HepG2 (cell line): ENCODE data around the gene VAMP2. TPM values are rescaled to one million over a fixed set of nuclear protein-coding genes. Genes with fewer than 3 reads are reported as not detected.

ENCODE experiments used
- ATAC-seq: fragments of 200-7000 bp; cut with Tn5 transposase; 3 replicates; pipeline ENCODE4 v1.9.1; 2020; ENCODE audit warnings: mild to moderate bottlenecking, moderate library complexity
- BruUV-seq: library from RNA; stranded (reverse); fragments of 400-500 nt; replicated peaks from 2 replicates; lab custom pipeline; 2021; lab: Mats Ljungman, UMichigan
- CTCF ChIA-PET: fragments of 300-600 bp; formaldehyde crosslinking; extraction: SDS; loops from one replicate; lab custom pipeline; 2021; ENCODE audit warnings: low total read pairs, inconsistent platforms, low intra/inter-chr PET ratio; lab: Yijun Ruan, JAX
- POLR2A ChIA-PET: fragments of 350-600 bp; sonication (Branson Sonifier 250); formaldehyde crosslinking; loops from one replicate; lab custom pipeline; 2020; ENCODE audit warnings: antibody characterized with exemption, inconsistent platforms; lab: Yijun Ruan, JAX
- DNase-seq: peaks from one replicate; pipeline ENCODE4 v3.0.0-alpha.2; 2015; ENCODE audit warnings: low spot score
- FAIRE-seq: peaks from 3 replicates; lab custom pipeline; 2011; peaks lifted over from hg19 to GRCh38; lab: Jason Lieb, UNC
- H2AFZ ChIP-seq: one replicate; pipeline ENCODE4 v1.6.1; 2011; ENCODE audit warnings: low read length, inconsistent platforms
- H3K27ac ChIP-seq: fragments of 300-600 bp; 3 replicates; pipeline ENCODE4 v1.8.0; 2011; ENCODE audit warnings: mixed run types, mild to moderate bottlenecking, mixed read lengths, low read length, inconsistent platforms; ENCODE audit not compliant: insufficient read depth; ENCODE audit errors: extremely low read length
- H3K27me3 ChIP-seq, 2 experiments: fragments of 200-600 bp in 1 of 2; 2 replicates in 1 of 2; 3 replicates in 1 of 2; pipeline versions ENCODE4 v1.6.0 to v1.8.0; 2011; ENCODE audit warnings: low read length in 2 of 2, mild to moderate bottlenecking in 2 of 2, moderate library complexity in 2 of 2, inconsistent platforms in 1 of 2; ENCODE audit not compliant: insufficient read depth in 2 of 2, control insufficient read depth in 1 of 2
- H3K36me3 ChIP-seq, 2 experiments: fragments of 200-600 bp in 1 of 2; replicated peaks in 1 of 2; 2 replicates in 1 of 2; 3 replicates in 1 of 2; pipeline versions ENCODE4 v1.5.1 to v1.8.0; 2011; ENCODE audit warnings: low read length in 2 of 2, inconsistent platforms in 1 of 2; ENCODE audit not compliant: insufficient read depth in 2 of 2, control insufficient read depth in 1 of 2
- H3K4me1 ChIP-seq: 2 replicates; pipeline ENCODE4 v1.5.1; 2012; ENCODE audit warnings: low read length, inconsistent platforms; ENCODE audit not compliant: insufficient read depth
- H3K4me2 ChIP-seq: 2 replicates; pipeline ENCODE4 v1.6.0; 2011; ENCODE audit warnings: low read depth, low read length, inconsistent platforms
- H3K4me3 ChIP-seq, 3 experiments: fragments of 200-600 bp in 1 of 3; sonication (generic), shearing (Covaris generic) in 1 of 3; replicated peaks in 1 of 3; 2 replicates each; pipeline ENCODE4 v1.5.1; 2011 to 2016; ENCODE audit warnings: low read length in 3 of 3, inconsistent platforms in 2 of 3, low read depth in 2 of 3, mild to moderate bottlenecking in 2 of 3, control low read depth in 1 of 3, mixed read lengths in 1 of 3; ENCODE audit not compliant: insufficient read depth in 1 of 3
- H3K79me2 ChIP-seq: one replicate; pipeline ENCODE4 v1.6.1; 2011; ENCODE audit warnings: low read length, inconsistent platforms; ENCODE audit not compliant: insufficient read depth
- H3K9ac ChIP-seq: 2 replicates; pipeline ENCODE4 v1.6.0; 2011; ENCODE audit warnings: mild to moderate bottlenecking, low read depth, low read length, inconsistent platforms; ENCODE audit not compliant: insufficient read depth
- H3K9me3 ChIP-seq: 2 replicates; pipeline ENCODE4 v1.5.1; 2012; ENCODE audit warnings: mild to moderate bottlenecking, low read length
- H4K20me1 ChIP-seq: 2 replicates; pipeline ENCODE4 v1.6.0; 2011; ENCODE audit warnings: inconsistent platforms, mild to moderate bottlenecking, low read length, moderate library complexity; ENCODE audit not compliant: insufficient read depth
- CSRNP2 ChIP-seq: sonication (generic); formaldehyde crosslinking; conservative IDR thresholded peaks from 2 replicates; pipeline ENCODE4 v1.8.0; 2022; ENCODE audit warnings: low read depth, missing genetic modification reagents
- KDM5A ChIP-seq: fragments of 200-600 bp; sonication (generic); IDR thresholded peaks from 2 replicates; pipeline ENCODE4 v1.7.0; 2018; ENCODE audit warnings: antibody characterized with exemption, mild to moderate bottlenecking, low read length, borderline replicate concordance
- KLF13 ChIP-seq: sonication (generic); formaldehyde crosslinking; IDR thresholded peaks from 2 replicates; pipeline ENCODE4 v1.4.0; 2020; ENCODE audit warnings: mild to moderate bottlenecking, missing genetic modification reagents
- MAX ChIP-seq: IDR thresholded peaks from 2 replicates; pipeline ENCODE4 v1.6.1; 2012; ENCODE audit warnings: inconsistent platforms
- NFIC ChIP-seq: IDR thresholded peaks from 2 replicates; pipeline ENCODE4 v1.6.1; 2012; ENCODE audit warnings: mild to moderate bottlenecking, low read length, inconsistent platforms
- PAXIP1 ChIP-seq: sonication (generic); formaldehyde crosslinking; conservative IDR thresholded peaks from 2 replicates; pipeline ENCODE4 v1.4.0; 2020; ENCODE audit warnings: mild to moderate bottlenecking, missing genetic modification reagents, moderate library complexity
- REL ChIP-seq: sonication (generic); formaldehyde crosslinking; conservative IDR thresholded peaks from 2 replicates; pipeline ENCODE4 v1.8.0; 2022; ENCODE audit warnings: mild to moderate bottlenecking, missing genetic modification reagents, moderate library complexity
- STAG1 ChIP-seq: sonication (generic); formaldehyde crosslinking; IDR thresholded peaks from 2 replicates; pipeline ENCODE4 v1.4.0; 2020; ENCODE audit warnings: missing genetic modification reagents
- ZBTB34 ChIP-seq: sonication (generic); formaldehyde crosslinking; IDR thresholded peaks from 2 replicates; pipeline ENCODE4 v1.8.0; 2022; ENCODE audit warnings: mild to moderate bottlenecking, missing genetic modification reagents
- ZEB1 ChIP-seq: IDR thresholded peaks from 2 replicates; pipeline ENCODE4 v1.6.1; 2012; ENCODE audit warnings: mild to moderate bottlenecking, low read depth, inconsistent platforms; ENCODE audit not compliant: insufficient replicate concordance
- ZFP37 ChIP-seq: sonication (generic); formaldehyde crosslinking; IDR thresholded peaks from 2 replicates; pipeline ENCODE4 v1.4.0; 2020; ENCODE audit warnings: missing genetic modification reagents, borderline replicate concordance
- ZNF121 ChIP-seq: sonication (generic); formaldehyde crosslinking; IDR thresholded peaks from 2 replicates; pipeline ENCODE4 v1.5.0; 2020; ENCODE audit warnings: mild to moderate bottlenecking, missing genetic modification reagents
- ZNF138 ChIP-seq: sonication (generic); formaldehyde crosslinking; IDR thresholded peaks from 2 replicates; pipeline ENCODE4 v1.5.0; 2020; ENCODE audit warnings: mild to moderate bottlenecking, low read depth, missing genetic modification reagents
- ZNF841 ChIP-seq: sonication (generic); formaldehyde crosslinking; IDR thresholded peaks from 2 replicates; pipeline ENCODE4 v1.8.1; 2023; ENCODE audit warnings: missing genetic modification reagents, borderline replicate concordance
- WGBS: methylation state at CpG from one replicate; pipeline ENCODE4 v1.1.6; 2017; ENCODE audit warnings: low lambda C conversion rate; 5-methylcytosine and 5-hydroxymethylcytosine counted together
- in situ Hi-C: cut with HindIII; loops from 2 replicates; pipeline ENCODE4 v1.10.0; 2017; ENCODE audit warnings: low pct_unique_long_range_greater_than_20kb; ENCODE audit not compliant: extremely low pct_ligation_motif_present
- intact Hi-C: fragments of 100-400 bp; cut with micrococcal nuclease; formaldehyde crosslinking; loops from one replicate; pipeline ENCODE4 v1.10.0; 2022; ENCODE audit not compliant: unreplicated experiment
- polyA plus RNA-seq, 8 experiments: library from polyadenylated mRNA; depleted of rRNA in 3 of 8; stranded (reverse) in 7 of 8; unstranded in 1 of 8; fragments of >200 nt; fragmentation: Illumina TruSeq in 4 of 8; extraction: Trizol in 4 of 8; gene quantifications; 2 replicates each; pipeline versions ENCODE4 v1.2.1 to v1.2.3, GENCODE V29; 2011 to 2016; ENCODE audit warnings: low read depth in 4 of 8, missing spikeins in 1 of 8, mixed read lengths in 1 of 8; ENCODE audit not compliant: insufficient read depth in 1 of 8
- total RNA-seq, 5 experiments: library from RNA; depleted of rRNA; stranded (reverse); fragments of >200 nt; fragmentation: Illumina TruSeq; extraction: Trizol; gene quantifications; 2 replicates each; pipeline ENCODE4 v1.2.3, GENCODE V29; 2016; ENCODE audit warnings: low read depth in 1 of 5

Gene VAMP2
- total and polyA plus RNA-seq, 2 of the 13 experiments (the other 11 are each of a cell fraction or from before 2014, with no cell fraction given) = 3.9 to 17.2 TPM

GRCh38 chr17:8186446-8186786 is 23.7 kb upstream of the VAMP2 start (continued):
- TF ChIP-seq PAXIP1 (CRISPR knock-in tag) (no peak), REL (CRISPR knock-in tag) (peak; percentile 29; the same call in 1 of the 2 replicates), ZBTB34 (CRISPR knock-in tag) (no peak), ZFP37 (CRISPR knock-in tag) (no peak)

- Histone ChIP-seq H3K4me2 (peak overlapping the region; percentile 98), H3K9me3 (no peaks in the 10 kb centered on the region), H4K20me1 (peaks cover 6% of the 10 kb centered on the region), H3K27me3 (no peaks in the 10 kb centered on the region; a peak in 1 of 5 replicates), H3K79me2 (peaks cover 8% of the 10 kb centered on the region), H3K27ac (peak overlapping the region; percentile 81), H3K4me3 (peak overlapping the region; percentile 71 to 93 (median 87)), H3K9ac (peak overlapping the region; percentile 82), H3K36me3 (no peaks in the 10 kb centered on the region), H3K4me1 (peaks cover 39% of the 10 kb centered on the region), H2AFZ (peak overlapping the region; percentile 94)
- WGBS = 4% methylated on average over 27 of the region's 44 CpGs
- no TSS peak for BruUV-seq
- intact Hi-C loops = loop anchor here (2.0 to 5.0 kb wide), 2 partner anchors 49 to 67 kb away; partner anchors contain the start of gene ALOXE3
- CTCF ChIA-PET = interaction anchor here (0.8 to 1.3 kb wide), 2 partner anchors 47 to 65 kb away, joined by 3 to 6 read pairs; no protein-coding TSS in a partner anchor
- FAIRE-seq (peak; percentile 30), DNase-seq (peak; percentile 65), ATAC-seq (no peak; the same call in 2 of the 3 replicates)
- in situ Hi-C loops = loop anchor here (5.0 to 10.0 kb wide), 2 partner anchors 36 to 61 kb away; partner anchors contain the start of gene HES7
- POLR2A ChIA-PET = interaction anchor here (0.8 to 9.9 kb wide), 7 partner anchors 11 to 110 kb away, joined by 3 to 160 read pairs (median 4); partner anchors contain the start of genes PFAS, SLC25A35 and TMEM107
- TF ChIP-seq ZNF138 (CRISPR knock-in tag) = peak; percentile 39; the same call in 1 of the 2 replicates
- TF ChIP-seq ZNF841 (CRISPR knock-in tag) = no peak
- TF ChIP-seq ZNF121 = peak; percentile 57
- no peak for TF ChIP-seq KLF13
- no peak for TF ChIP-seq STAG1
- TF ChIP-seq NFIC = no peak
- TF ChIP-seq MAX = peak; percentile 49
- no peak for TF ChIP-seq KDM5A
- TF ChIP-seq ZEB1 = no peak
- TF ChIP-seq CSRNP2 (CRISPR knock-in tag) = no peak
Measured at GRCh38 chr17:8185582-8186445, 23.1 kb upstream of the VAMP2 start.
